ENCODE results near the gene DCTN2. TPM values are rescaled to one million over a fixed set of nuclear protein-coding genes. Genes with fewer than 3 reads are reported as not detected.

The DCTN2 gene
- polyA plus RNA-seq, 1 donor from 2014 or later = 369 TPM

- H3K4me2 ChIP-seq (ENCODE audit: low read length) = peak overlapping the region; percentile 85
- peak overlapping the region; percentile 84 for H3K4me3 ChIP-seq (ENCODE audit: low read length)
- H2AFZ ChIP-seq (ENCODE audit: low read depth, low read length) = peak overlapping the region; percentile 83
- peak overlapping the region; percentile 82 for H3K27ac ChIP-seq (ENCODE audit: low read length)
- TF ChIP-seq CTCF (IDR thresholded peaks at IDR 0.05; ENCODE audit: poor library complexity, severe bottlenecking) = no peak
- peak; percentile 7 for TF ChIP-seq POLR2AphosphoS5 (IDR thresholded peaks at IDR 0.05)
- peak; percentile 13 for TF ChIP-seq TAF1 (IDR thresholded peaks at IDR 0.05; ENCODE audit: low read depth)
- TF ChIP-seq EP300 (conservative IDR thresholded peaks at IDR 0.05; ENCODE audit: poor library complexity, severe bottlenecking) = no peak
- peaks cover 50% of the 10 kb centered on the region for H3K79me2 ChIP-seq (replicated peaks; ENCODE audit: insufficient read depth, low read length)
- H3K36me3 ChIP-seq (ENCODE audit: insufficient read depth, low read length) = no peaks in the 10 kb centered on the region
- H3K9me2 ChIP-seq (ENCODE audit: insufficient read depth, low read length) = no peaks in the 10 kb centered on the region
- peak overlapping the region; percentile 98 for H3K9ac ChIP-seq (ENCODE audit: low read length)
- no peaks in the 10 kb centered on the region for H3F3A ChIP-seq (ENCODE audit: insufficient read depth, low read length, poor library complexity, severe bottlenecking)
- no peaks in the 10 kb centered on the region for H3K27me3 ChIP-seq (ENCODE audit: insufficient read depth, low read depth, low read length)
- H4K20me1 ChIP-seq (ENCODE audit: insufficient read depth) = no peaks in the 10 kb centered on the region
- H3K9me3 ChIP-seq (ENCODE audit: low read length) = no peaks in the 10 kb centered on the region
Observed at GRCh38 chr12:57545809-57546437, 1.1 kb downstream of the DCTN2 start.

GRCh38 chr12:57543581-57543980, 3.4 kb downstream of the DCTN2 start:
- Histone ChIP-seq H3K79me2 (replicated peaks; ENCODE audit: insufficient read depth, low read length) (peaks cover 30% of the 10 kb centered on the region), H3K4me3 (ENCODE audit: low read length) (peak overlapping the region; percentile 8), H3K9me3 (ENCODE audit: low read length) (no peaks in the 10 kb centered on the region), H3K9ac (ENCODE audit: low read length) (no peak overlapping the region), H3K9me2 (ENCODE audit: insufficient read depth, low read length) (no peaks in the 10 kb centered on the region), H3K36me3 (ENCODE audit: insufficient read depth, low read length) (no peaks in the 10 kb centered on the region), H3K27me3 (ENCODE audit: insufficient read depth, low read depth, low read length) (no peaks in the 10 kb centered on the region), H3K4me2 (ENCODE audit: low read length) (no peak overlapping the region), H3F3A (ENCODE audit: insufficient read depth, low read length, poor library complexity, severe bottlenecking) (no peaks in the 10 kb centered on the region), H4K20me1 (ENCODE audit: insufficient read depth) (no peaks in the 10 kb centered on the region), H3K27ac (ENCODE audit: low read length) (no peak overlapping the region), H2AFZ (ENCODE audit: low read depth, low read length) (no peak overlapping the region)
- TF ChIP-seq TAF1 (IDR thresholded peaks at IDR 0.05; ENCODE audit: low read depth) (no peak), RAD21 (conservative IDR thresholded peaks at IDR 0.05) (no peak), SMC3 (conservative IDR thresholded peaks at IDR 0.05; ENCODE audit: poor library complexity) (no peak), EZH2 (IDR thresholded peaks at IDR 0.05; ENCODE audit: borderline replicate concordance, insufficient read depth, low read length, poor library complexity, severe bottlenecking) (no peak), REST (IDR thresholded peaks at IDR 0.05; ENCODE audit: borderline replicate concordance) (no peak), MXI1 (conservative IDR thresholded peaks at IDR 0.05; ENCODE audit: poor library complexity, severe bottlenecking) (no peak), POLR2AphosphoS5 (IDR thresholded peaks at IDR 0.05) (no peak), EP300 (conservative IDR thresholded peaks at IDR 0.05; ENCODE audit: poor library complexity, severe bottlenecking) (no peak), CTCF (IDR thresholded peaks at IDR 0.05; ENCODE audit: poor library complexity, severe bottlenecking) (no peak)

Measured in neural cell (in vitro differentiated cells).